SU-DHL-6 (cell line): ENCODE data around the gene RXFP2.

Experiments used
- H2AFZ ChIP-seq: fragments of 200-600 bp; sonication (generic); 2 replicates; pipeline ENCODE4 v1.6.1; 2014; ENCODE audit warnings: low read depth, mild to moderate bottlenecking, moderate library complexity, mixed read lengths, antibody characterized with exemption, low read length; ENCODE audit not compliant: severe bottlenecking
- H3F3A ChIP-seq: fragments of 200-600 bp; shearing (Covaris generic); 2 replicates; pipeline ENCODE4 v1.6.0; 2016; ENCODE audit warnings: antibody characterized with exemption, mild to moderate bottlenecking; ENCODE audit not compliant: insufficient read depth
- H3K27ac ChIP-seq: fragments of 200-600 bp; sonication (generic); 2 replicates; pipeline ENCODE4 v1.5.1; 2016; ENCODE audit warnings: low read depth, mild to moderate bottlenecking, low read length, moderate library complexity, mixed read lengths
- H3K27me3 ChIP-seq: fragments of 200-600 bp; sonication (generic), shearing (Covaris generic); 2 replicates; pipeline ENCODE4 v1.6.0; 2014; ENCODE audit warnings: mild to moderate bottlenecking, low read length
- H3K36me3 ChIP-seq: fragments of 200-600 bp; sonication (generic); 2 replicates; pipeline ENCODE4 v1.6.1; 2014; ENCODE audit warnings: mild to moderate bottlenecking, low read length, mixed read lengths
- H3K4me2 ChIP-seq: fragments of 300-600, 200-600 bp; shearing (Covaris generic), sonication (generic); 2 replicates; pipeline ENCODE4 v1.6.0; 2014; ENCODE audit warnings: low read length, low read depth, mild to moderate bottlenecking; ENCODE audit not compliant: poor library complexity, severe bottlenecking
- H3K4me3 ChIP-seq: fragments of 200-600 bp; sonication (generic); 2 replicates; pipeline ENCODE4 v1.5.1; 2014; ENCODE audit warnings: antibody characterized with exemption, low read length, mild to moderate bottlenecking, mixed read lengths; ENCODE audit not compliant: insufficient read depth, poor library complexity, severe bottlenecking
- H3K79me2 ChIP-seq: fragments of 200-600 bp; sonication (generic); 2 replicates; pipeline ENCODE4 v1.6.1; 2014; ENCODE audit warnings: mild to moderate bottlenecking, low read length, moderate library complexity; ENCODE audit not compliant: insufficient read depth
- H3K9ac ChIP-seq: fragments of 200-600 bp; sonication (generic); 2 replicates; pipeline ENCODE4 v1.7.0; 2014; ENCODE audit warnings: mild to moderate bottlenecking, low read length
- H3K9me2 ChIP-seq: fragments of 200-600 bp; sonication (generic); replicated peaks from 2 replicates; pipeline ENCODE4 v1.6.1; 2014; ENCODE audit warnings: low read length; ENCODE audit not compliant: insufficient read depth
- H3K9me3 ChIP-seq: fragments of 200-600 bp; sonication (generic); 2 replicates; pipeline ENCODE4 v1.6.1; 2014; ENCODE audit warnings: low read length, mixed read lengths; ENCODE audit not compliant: insufficient read depth
- H4K20me1 ChIP-seq: fragments of 200-600 bp; sonication (generic); 2 replicates; pipeline ENCODE4 v1.6.1; 2014; ENCODE audit warnings: low read depth, mild to moderate bottlenecking, antibody characterized with exemption, low read length, moderate library complexity, mixed read lengths
- CTCF ChIP-seq: fragments of 200-600 bp; sonication (generic); IDR thresholded peaks from one replicate; pipeline ENCODE4 v1.5.1; 2017; ENCODE audit warnings: antibody characterized with exemption, mild to moderate bottlenecking, low read length, moderate library complexity; ENCODE audit not compliant: insufficient read depth, poor library complexity, severe bottlenecking
- EZH2phosphoT487 ChIP-seq: fragments of 200-600 bp; sonication (generic), shearing (Covaris generic); conservative IDR thresholded peaks from 2 replicates; pipeline ENCODE4 v1.6.1; 2018; ENCODE audit warnings: mild to moderate bottlenecking, antibody characterized with exemption, low read length, moderate library complexity, mixed read lengths

RXFP2 gene

GRCh38 chr13:31790992-31791391, 51.7 kb downstream of the RXFP2 start:
- no peak overlapping the region for H3K4me2 ChIP-seq
- no peaks in the 10 kb centered on the region for H3K27me3 ChIP-seq
- H3K9me3 ChIP-seq: no peaks in the 10 kb centered on the region
- no peak overlapping the region for H2AFZ ChIP-seq
- H3K4me3 ChIP-seq: no peak overlapping the region
- no peaks in the 10 kb centered on the region for H3K36me3 ChIP-seq
- TF ChIP-seq CTCF: no peak
- TF ChIP-seq EZH2phosphoT487: no peak
- no peaks in the 10 kb centered on the region for H3F3A ChIP-seq
- no peak overlapping the region for H3K9ac ChIP-seq
- H3K79me2 ChIP-seq: no peaks in the 10 kb centered on the region
- H3K27ac ChIP-seq: no peak overlapping the region
- no peaks in the 10 kb centered on the region for H3K9me2 ChIP-seq
- H4K20me1 ChIP-seq: no peaks in the 10 kb centered on the region

GRCh38 chr13:31793246-31793645, 53.9 kb downstream of the RXFP2 start:
- Histone ChIP-seq H3K27ac (no peak overlapping the region), H3K27me3 (no peaks in the 10 kb centered on the region), H2AFZ (no peak overlapping the region), H3K9me3 (no peaks in the 10 kb centered on the region), H4K20me1 (no peaks in the 10 kb centered on the region), H3F3A (no peaks in the 10 kb centered on the region), H3K9me2 (no peaks in the 10 kb centered on the region), H3K9ac (no peak overlapping the region), H3K36me3 (no peaks in the 10 kb centered on the region), H3K4me3 (no peak overlapping the region), H3K79me2 (no peaks in the 10 kb centered on the region), H3K4me2 (no peak overlapping the region)
- TF ChIP-seq EZH2phosphoT487: no peak
- TF ChIP-seq CTCF: no peak

- Histone ChIP-seq H3K9me3 (no peaks in the 10 kb centered on the region), H3F3A (no peaks in the 10 kb centered on the region), H3K36me3 (no peaks in the 10 kb centered on the region), H3K27ac (no peak overlapping the region), H3K79me2 (no peaks in the 10 kb centered on the region), H3K27me3 (no peaks in the 10 kb centered on the region), H4K20me1 (no peaks in the 10 kb centered on the region), H3K4me2 (no peak overlapping the region), H2AFZ (no peak overlapping the region), H3K9ac (no peak overlapping the region), H3K9me2 (no peaks in the 10 kb centered on the region), H3K4me3 (no peak overlapping the region)
- no peak for TF ChIP-seq CTCF
- TF ChIP-seq EZH2phosphoT487: no peak
Measured at GRCh38 chr13:31794452-31794851, 55.1 kb downstream of the RXFP2 start.
